Stomach (tissue), 9 donors: ENCODE measurements around the gene GAMT. TPM values are rescaled to one million over a fixed set of nuclear protein-coding genes. Genes with fewer than 3 reads are reported as not detected.

Source experiments
- DNase-seq, 2 donors: peaks; one replicate each; pipeline versions ENCODE4 v3.0.0 to v3.0.0-alpha.2; 2013 to 2019
- H3K27ac ChIP-seq, 5 donors: fragments of 200-600 bp in 4 of 5; sonication (generic) in 4 of 5; one replicate each; pipeline ENCODE4 v1.5.1; 2013 to 2019; ENCODE audit warnings: mild to moderate bottlenecking in 1 of 5, moderate library complexity in 1 of 5
- H3K27me3 ChIP-seq, 3 donors: fragments of 200-600 bp; sonication (generic); one replicate each; pipeline ENCODE4 v1.5.1; 2017 to 2019; ENCODE audit warnings: mixed run types in 1 of 3
- H3K36me3 ChIP-seq, 4 donors: fragments of 200-600 bp; sonication (generic); 1 replicate in 3 of 4; 2 replicates in 1 of 4; pipeline ENCODE4 v1.5.1; 2016 to 2019
- H3K4me1 ChIP-seq, 4 donors: fragments of 200-600 bp; sonication (generic); one replicate each; pipeline ENCODE4 v1.5.1; 2016 to 2019
- H3K4me3 ChIP-seq, 4 donors: fragments of 200-600 bp; sonication (generic) in 3 of 4; one replicate each; pipeline ENCODE4 v1.5.1; 2016 to 2019; ENCODE audit warnings: mild to moderate bottlenecking in 1 of 4
- H3K9me3 ChIP-seq, 4 donors: fragments of 200-600 bp; sonication (generic); one replicate each; pipeline ENCODE4 v1.5.1; 2016 to 2019
- EP300 ChIP-seq: sonication (generic); formaldehyde crosslinking; IDR thresholded peaks from one replicate; pipeline ENCODE4 v1.6.1; 2017; ENCODE audit warnings: antibody characterized with exemption
- POLR2A ChIP-seq, 4 donors: fragments of 450-650 bp; IDR thresholded peaks; one replicate each; pipeline ENCODE4 v1.6.1; 2016; ENCODE audit warnings: antibody characterized with exemption in 4 of 4, control low read depth in 2 of 4, mild to moderate bottlenecking in 1 of 4, moderate library complexity in 1 of 4
- POLR2AphosphoS5 ChIP-seq, 3 donors: sonication (generic); formaldehyde crosslinking; IDR thresholded peaks; one replicate each; pipeline ENCODE4 v1.6.1; 2016; ENCODE audit warnings: antibody characterized with exemption in 3 of 3
- WGBS, 5 donors: extraction: QIAGEN DNeasy Blood & Tissue Kit in 3 of 5; methylation state at CpG; one replicate each; pipeline versions ENCODE4 v1.1.5 to v1.1.7; 2013 to 2018; 5-methylcytosine and 5-hydroxymethylcytosine counted together
- intact Hi-C: fragments of 100-400 bp; cut with DNase I; formaldehyde crosslinking; loops from one replicate; pipeline ENCODE4 v1.15.1; 2023; ENCODE audit warnings: low total_unique reads
- polyA plus RNA-seq, 3 donors: library from polyadenylated mRNA; stranded (reverse); fragments of 200-250 nt; gene quantifications; one replicate each; pipeline ENCODE4 v1.2.3, GENCODE V29; 2013
- total RNA-seq, 5 donors: library from RNA; depleted of rRNA; stranded (reverse); fragments of >200 nt; gene quantifications; one replicate each; pipeline versions ENCODE4 v1.1.0 to v1.2.3, GENCODE V29; 2014 to 2016
- TF ChIP-seq, protein P1 (sequence below), 7 experiments: fragments of 450-650 bp in 4 of 7; fragments of 200-600 bp in 3 of 7; sonication (generic) in 3 of 7; IDR thresholded peaks; one replicate each; pipeline ENCODE4 v1.5.1; 2016 to 2019; ENCODE audit warnings: antibody characterized with exemption in 7 of 7, control low read depth in 2 of 7, mild to moderate bottlenecking in 1 of 7
- donor health status: healthy with polysubstance abuse.
- donor health status: Bipolar disorder and iron deficiency.
- donor health status: healthy.

GAMT gene
- total and polyA plus RNA-seq, 8 donors: 2.6 to 102 (median 21.2) TPM; not detected in 2

DNA sequence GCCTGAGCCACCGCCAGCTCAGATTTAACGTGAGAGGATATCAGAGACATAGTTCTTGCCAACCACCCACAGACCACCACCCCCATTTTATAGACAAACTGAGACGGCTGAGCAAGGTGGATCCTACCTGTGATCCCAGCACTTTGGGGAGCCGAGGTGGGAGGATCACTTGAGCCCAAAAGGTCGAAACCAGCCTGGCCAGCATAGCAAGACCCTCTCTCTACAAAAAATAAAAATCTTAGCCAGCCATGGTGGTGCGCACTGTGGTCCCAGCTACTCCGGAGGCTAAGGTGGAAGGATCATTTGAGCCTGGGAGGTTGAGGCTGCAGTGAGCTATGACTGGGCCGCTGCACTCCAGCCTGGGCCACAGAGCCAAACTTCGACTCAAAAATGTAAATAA, 48.2 kb downstream of the GAMT start:
- intact Hi-C loops: no loop called here
- WGBS, 5 donors: 87 to 93% (median 90%) methylated on average over 8 to 9 of the region's 9 CpGs
- Histone ChIP-seq H3K4me1 (peaks cover 10 to 27% (median 24%) of the 10 kb centered on the region in 4 donors), H3K36me3 (peaks cover 6 to 13% (median 10%) of the 10 kb centered on the region in 4 donors), H3K9me3 (no peaks in the 10 kb centered on the region), H3K27ac (peak overlapping the region in 1 of 5 donors; percentile 97), H3K4me3 (no peak overlapping the region), H3K27me3 (no peaks in the 10 kb centered on the region)
- TF ChIP-seq POLR2AphosphoS5 (IDR thresholded peaks at IDR 0.05) (no peak), POLR2A (IDR thresholded peaks at IDR 0.05) (no peak)
- DNase-seq: no peak

- 81 to 90% (median 90%) methylated on average over 21 of the region's 21 CpGs for WGBS, 5 donors
- no peaks in the 10 kb centered on the region for H3K36me3 ChIP-seq
- no peak overlapping the region for H3K4me3 ChIP-seq
- no peaks in the 10 kb centered on the region for H3K9me3 ChIP-seq
- TF ChIP-seq POLR2A (IDR thresholded peaks at IDR 0.05): no peak
- TF ChIP-seq, protein P1, sequence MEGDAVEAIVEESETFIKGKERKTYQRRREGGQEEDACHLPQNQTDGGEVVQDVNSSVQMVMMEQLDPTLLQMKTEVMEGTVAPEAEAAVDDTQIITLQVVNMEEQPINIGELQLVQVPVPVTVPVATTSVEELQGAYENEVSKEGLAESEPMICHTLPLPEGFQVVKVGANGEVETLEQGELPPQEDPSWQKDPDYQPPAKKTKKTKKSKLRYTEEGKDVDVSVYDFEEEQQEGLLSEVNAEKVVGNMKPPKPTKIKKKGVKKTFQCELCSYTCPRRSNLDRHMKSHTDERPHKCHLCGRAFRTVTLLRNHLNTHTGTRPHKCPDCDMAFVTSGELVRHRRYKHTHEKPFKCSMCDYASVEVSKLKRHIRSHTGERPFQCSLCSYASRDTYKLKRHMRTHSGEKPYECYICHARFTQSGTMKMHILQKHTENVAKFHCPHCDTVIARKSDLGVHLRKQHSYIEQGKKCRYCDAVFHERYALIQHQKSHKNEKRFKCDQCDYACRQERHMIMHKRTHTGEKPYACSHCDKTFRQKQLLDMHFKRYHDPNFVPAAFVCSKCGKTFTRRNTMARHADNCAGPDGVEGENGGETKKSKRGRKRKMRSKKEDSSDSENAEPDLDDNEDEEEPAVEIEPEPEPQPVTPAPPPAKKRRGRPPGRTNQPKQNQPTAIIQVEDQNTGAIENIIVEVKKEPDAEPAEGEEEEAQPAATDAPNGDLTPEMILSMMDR (IDR thresholded peaks at IDR 0.05): no peak
- TF ChIP-seq POLR2AphosphoS5 (IDR thresholded peaks at IDR 0.05): no peak
- TF ChIP-seq EP300: no peak
- peaks cover 0 to under 1% (median 0%) of the 10 kb centered on the region in 3 donors for H3K27me3 ChIP-seq
- peak in 1 of 2 donors; percentile 66 for DNase-seq
- intact Hi-C loops: no loop called here
- no peak overlapping the region for H3K27ac ChIP-seq
- H3K4me1 ChIP-seq: peaks cover 8 to 22% (median 20%) of the 10 kb centered on the region in 4 donors
Observed at GRCh38 chr19:1351381-1351851, 49.9 kb downstream of the GAMT start.

DNA sequence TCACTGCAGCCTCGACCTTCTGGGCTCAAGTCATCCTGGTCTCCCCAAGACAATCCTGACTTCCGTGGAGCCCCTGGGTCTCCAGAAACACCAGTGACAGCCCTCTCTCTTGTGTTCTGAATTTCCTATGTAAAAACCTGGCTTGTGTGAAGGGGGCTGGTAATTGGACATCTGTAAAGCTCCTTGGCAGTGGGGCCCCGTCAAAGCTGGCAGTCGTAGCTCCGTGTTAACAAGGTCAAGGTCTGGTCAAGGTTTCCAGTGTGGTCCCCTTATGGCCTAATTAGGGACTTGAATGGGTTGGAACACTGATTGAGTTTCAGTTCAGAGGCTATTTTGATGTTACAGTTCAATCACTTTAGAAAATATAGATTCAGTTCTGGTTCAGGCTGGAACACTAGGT, 50.5 kb downstream of the GAMT start:
- H3K27ac ChIP-seq: no peak overlapping the region
- H3K36me3 ChIP-seq: no peaks in the 10 kb centered on the region
- no peak for DNase-seq
- no peaks in the 10 kb centered on the region for H3K9me3 ChIP-seq
- H3K4me1 ChIP-seq: peaks cover 3 to 17% (median 14%) of the 10 kb centered on the region in 4 donors
- intact Hi-C loops: no loop called here
- 48 to 78% (median 55%) methylated on average over 5 of the region's 5 CpGs for WGBS, 5 donors
- H3K4me3 ChIP-seq: no peak overlapping the region
- peaks cover 0 to 4% (median 0%) of the 10 kb centered on the region in 3 donors for H3K27me3 ChIP-seq
- TF ChIP-seq, protein P1 (IDR thresholded peaks at IDR 0.05): no peak
- TF ChIP-seq POLR2A (IDR thresholded peaks at IDR 0.05): no peak
- TF ChIP-seq EP300: no peak
- TF ChIP-seq POLR2AphosphoS5 (IDR thresholded peaks at IDR 0.05): no peak

DNA sequence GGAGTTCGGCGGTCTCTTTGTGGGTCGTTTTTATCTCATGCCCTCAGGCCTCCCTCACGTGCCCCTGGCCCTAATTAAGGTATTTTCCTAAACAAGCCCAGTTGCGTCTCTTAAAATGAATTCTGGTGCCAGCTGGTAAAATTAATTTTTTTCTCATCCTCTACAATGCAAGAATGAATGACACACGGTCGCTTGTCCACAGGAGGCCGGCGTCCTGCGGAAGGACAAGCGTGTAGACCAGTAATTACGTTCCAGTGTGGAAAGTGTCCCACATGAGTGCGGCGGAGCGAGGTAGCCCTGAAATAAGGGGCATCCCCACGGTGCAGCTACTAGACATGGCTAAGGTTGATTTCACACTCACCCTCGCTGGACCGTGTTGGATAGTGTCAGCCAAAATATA, 52.1 kb downstream of the GAMT start:
- H3K36me3 ChIP-seq: no peaks in the 10 kb centered on the region
- no peak overlapping the region for H3K27ac ChIP-seq
- H3K4me3 ChIP-seq: no peak overlapping the region
- H3K4me1 ChIP-seq: peaks cover 0 to 7% (median 6%) of the 10 kb centered on the region in 4 donors
- intact Hi-C loops: no loop called here
- H3K27me3 ChIP-seq: peaks cover 0 to 4% (median 0%) of the 10 kb centered on the region in 3 donors
- WGBS, 5 donors: 87 to 93% (median 87%) methylated on average over 18 of the region's 18 CpGs
- no peaks in the 10 kb centered on the region for H3K9me3 ChIP-seq
- no peak for DNase-seq
- TF ChIP-seq, protein P1 (IDR thresholded peaks at IDR 0.05): no peak
- TF ChIP-seq POLR2A (IDR thresholded peaks at IDR 0.05) (no peak), EP300 (no peak), POLR2AphosphoS5 (IDR thresholded peaks at IDR 0.05) (no peak)

Other genes with a start within 250 kb of the GAMT start
- 10 to 100 TPM; 19.3 to 74.7 (median 63.5) TPM for gene SBNO2, start 227.3 kb downstream of the GAMT start, total RNA-seq
- gene SBNO2, start 227.3 kb downstream of the GAMT start, polyA plus RNA-seq: 10 to 100 TPM; 16.3 to 36.1 (median 23.6) TPM
- 100 to 1,000 TPM in 1 of 5 donors, 10 to 100 TPM in 4; 55.1 to 368 (median 82.3) TPM for gene STK11, start 195.8 kb downstream of the GAMT start, total RNA-seq
- 10 to 100 TPM; 43.1 to 65.3 (median 48.8) TPM for gene STK11, start 195.8 kb downstream of the GAMT start, polyA plus RNA-seq
- gene CBARP, start 163.5 kb downstream of the GAMT start, total RNA-seq: 1 to 10 TPM in 2 of 5 donors, not detected in 3; 1.3 to 8.9 TPM
- under 1 TPM in 2 of 3 donors, not detected in 1; 0.19 to 0.28 TPM for gene CBARP, start 163.5 kb downstream of the GAMT start, polyA plus RNA-seq
- 100 to 1,000 TPM in 2 of 5 donors, 10 to 100 TPM in 3; 26.4 to 905 (median 37.9) TPM for gene ATP5F1D, start 159.8 kb downstream of the GAMT start, total RNA-seq
- 100 to 1,000 TPM; 355 to 508 (median 358) TPM for gene ATP5F1D, start 159.8 kb downstream of the GAMT start, polyA plus RNA-seq
- 100 to 1,000 TPM in 1 of 5 donors, 10 to 100 TPM in 4; 31.6 to 118 (median 54.6) TPM for gene MIDN, start 153.0 kb downstream of the GAMT start, total RNA-seq
- 10 to 100 TPM; 17.0 to 29.2 (median 21.0) TPM for gene MIDN, start 153.0 kb downstream of the GAMT start, polyA plus RNA-seq
- 100 to 1,000 TPM; 250 to 520 (median 327) TPM for gene CIRBP, start 132.2 kb downstream of the GAMT start, total RNA-seq
- gene CIRBP, start 132.2 kb downstream of the GAMT start, polyA plus RNA-seq: 100 to 1,000 TPM; 307 to 686 (median 385) TPM
- gene FAM174C, start 126.0 kb downstream of the GAMT start, total RNA-seq: 100 to 1,000 TPM in 2 of 5 donors, 10 to 100 TPM in 2, 1 to 10 TPM in 1; 6.2 to 240 (median 23.7) TPM
- 100 to 1,000 TPM in 1 of 3 donors, 10 to 100 TPM in 2; 75.8 to 102 (median 80.3) TPM for gene FAM174C, start 126.0 kb downstream of the GAMT start, polyA plus RNA-seq
- gene EFNA2, start 115.7 kb downstream of the GAMT start, total RNA-seq: 10 to 100 TPM in 1 of 5 donors, under 1 TPM in 1, not detected in 3; 0.55 to 21.1 TPM
- gene EFNA2, start 115.7 kb downstream of the GAMT start, polyA plus RNA-seq: under 1 TPM in 1 of 3 donors, not detected in 2; 0.15 TPM
- 100 to 1,000 TPM in 3 of 5 donors, 10 to 100 TPM in 2; 31.6 to 217 (median 102) TPM for gene NDUFS7, start 17.6 kb downstream of the GAMT start, total RNA-seq
- gene NDUFS7, start 17.6 kb downstream of the GAMT start, polyA plus RNA-seq: 100 to 1,000 TPM; 107 to 169 (median 138) TPM
- gene DAZAP1, start 6.0 kb upstream of the GAMT start, total RNA-seq: 100 to 1,000 TPM in 1 of 5 donors, 10 to 100 TPM in 4; 21.4 to 124 (median 42.5) TPM
- 10 to 100 TPM; 55.9 to 68.1 (median 63.4) TPM for gene DAZAP1, start 6.0 kb upstream of the GAMT start, polyA plus RNA-seq
- gene RPS15, start 36.9 kb upstream of the GAMT start, total RNA-seq: 1,000 to 10,000 TPM in 4 of 5 donors, 100 to 1,000 TPM in 1; 428 to 2,471 (median 1,694) TPM
- gene RPS15, start 36.9 kb upstream of the GAMT start, polyA plus RNA-seq: 1,000 to 10,000 TPM; 2,846 to 4,539 (median 3,866) TPM
- 1 to 10 TPM in 2 of 5 donors, under 1 TPM in 2, not detected in 1; 0.58 to 3.5 (median 2.0) TPM for gene APC2, start 48.6 kb upstream of the GAMT start, total RNA-seq
- gene APC2, start 48.6 kb upstream of the GAMT start, polyA plus RNA-seq: under 1 TPM; 0.10 to 0.31 (median 0.15) TPM
- 10 to 100 TPM in 4 of 5 donors, 1 to 10 TPM in 1; 5.4 to 84.3 (median 21.3) TPM for gene C19orf25, start 77.7 kb upstream of the GAMT start, total RNA-seq
- gene C19orf25, start 77.7 kb upstream of the GAMT start, polyA plus RNA-seq: 10 to 100 TPM; 25.4 to 34.9 (median 32.7) TPM
- 10 to 100 TPM in 2 of 5 donors, 1 to 10 TPM in 1, not detected in 2; 1.7 to 26.8 (median 19.7) TPM for gene PCSK4, start 88.8 kb upstream of the GAMT start, total RNA-seq
- 1 to 10 TPM; 2.7 to 5.0 (median 3.2) TPM for gene PCSK4, start 88.8 kb upstream of the GAMT start, polyA plus RNA-seq
- gene REEP6, start 89.6 kb upstream of the GAMT start, total RNA-seq: 10 to 100 TPM in 1 of 5 donors, 1 to 10 TPM in 1, not detected in 3; 3.7 to 24.3 TPM
- gene REEP6, start 89.6 kb upstream of the GAMT start, polyA plus RNA-seq: 10 to 100 TPM in 1 of 3 donors, 1 to 10 TPM in 2; 3.5 to 10.1 (median 6.1) TPM
- 10 to 100 TPM in 1 of 5 donors, 1 to 10 TPM in 2, not detected in 2; 1.7 to 29.5 (median 1.8) TPM for gene ADAMTSL5, start 111.5 kb upstream of the GAMT start, total RNA-seq
- gene ADAMTSL5, start 111.5 kb upstream of the GAMT start, polyA plus RNA-seq: 1 to 10 TPM; 1.1 to 5.6 (median 1.4) TPM
- gene PLK5, start 122.5 kb upstream of the GAMT start, total RNA-seq: not detected
- under 1 TPM in 2 of 3 donors, not detected in 1; 0.12 to 0.80 TPM for gene PLK5, start 122.5 kb upstream of the GAMT start, polyA plus RNA-seq
- 10 to 100 TPM in 3 of 5 donors, 1 to 10 TPM in 2; 9.4 to 90.4 (median 20.1) TPM for gene MEX3D, start 166.8 kb upstream of the GAMT start, total RNA-seq
- gene MEX3D, start 166.8 kb upstream of the GAMT start, polyA plus RNA-seq: 10 to 100 TPM in 1 of 3 donors, 1 to 10 TPM in 2; 4.9 to 11.8 (median 7.8) TPM
- 100 to 1,000 TPM in 1 of 5 donors, 10 to 100 TPM in 4; 39.8 to 154 (median 46.2) TPM for gene MBD3, start 191.3 kb upstream of the GAMT start, total RNA-seq
- 100 to 1,000 TPM in 1 of 3 donors, 10 to 100 TPM in 2; 53.2 to 107 (median 61.6) TPM for gene MBD3, start 191.3 kb upstream of the GAMT start, polyA plus RNA-seq
- gene UQCR11, start 203.9 kb upstream of the GAMT start, total RNA-seq: 100 to 1,000 TPM in 3 of 5 donors, 10 to 100 TPM in 2; 32.2 to 659 (median 151) TPM
- 100 to 1,000 TPM; 140 to 217 (median 191) TPM for gene UQCR11, start 203.9 kb upstream of the GAMT start, polyA plus RNA-seq